NCI-H2227 treated with DMSO at 0.1 percent for 48 hours (cell line): ENCODE measurements around the gene ADAMTS9.

Experiments
- DNase-seq: peaks from one replicate; lab custom pipeline; 2025; lab: John Stamatoyannopoulos, UW

Gene ADAMTS9

DNA sequence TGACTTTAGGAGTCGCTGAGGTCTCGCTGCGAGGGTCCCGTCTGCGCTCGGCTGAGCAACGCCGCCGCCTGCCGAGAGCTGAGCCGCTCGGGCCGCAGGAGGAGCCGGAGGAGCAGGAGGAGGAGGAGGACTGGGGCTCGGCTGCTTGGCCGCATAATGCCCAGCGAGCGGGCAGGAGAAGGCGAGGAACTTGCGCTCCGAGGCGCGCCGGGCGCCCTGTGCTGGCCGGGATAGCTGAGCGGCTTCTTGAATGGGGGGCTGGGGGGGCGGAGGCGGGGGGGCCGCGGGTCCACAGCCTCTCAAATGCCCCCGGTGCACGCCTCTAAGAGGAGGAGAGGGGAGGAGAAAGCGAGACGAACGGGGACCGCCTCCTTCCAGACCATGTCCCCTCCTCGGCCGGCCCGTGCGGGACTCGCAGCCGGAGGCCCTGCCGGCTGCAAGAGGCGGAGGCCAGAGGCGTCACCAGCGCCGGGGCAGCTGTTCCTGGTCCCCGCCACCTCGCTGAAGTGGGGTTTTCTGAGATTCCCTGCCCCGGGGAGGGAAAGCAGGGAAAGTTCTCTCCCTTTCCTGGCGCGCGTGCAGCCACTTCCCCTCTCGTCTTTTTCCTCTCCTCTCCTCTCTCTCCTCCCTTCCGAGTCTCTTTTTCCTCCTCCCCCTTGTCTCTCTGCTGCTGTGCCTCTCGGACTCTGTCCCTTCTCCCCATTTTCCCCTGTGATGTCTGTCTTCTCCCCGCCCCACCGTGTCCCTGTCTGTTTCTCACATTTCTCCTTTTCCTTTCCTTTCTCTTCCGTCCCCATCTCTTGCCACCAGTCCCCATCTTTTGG lies at the start of gene ADAMTS9:
ADAMTS9 (minus strand) TSS at position 220 of the 824 bp plus-strand sequence. CDS start 343 bp downstream, outside the sequence.
- peak; percentile 19 for DNase-seq

GRCh38 chr3:64732576-64732975 lies 44.8 kb upstream of the ADAMTS9 start:
- no peak for DNase-seq

- no peak for DNase-seq
Observed at GRCh38 chr3:64730681-64731080, 42.9 kb upstream of the ADAMTS9 start.

- DNase-seq = no peak
Observed at GRCh38 chr3:64728994-64729393, 41.2 kb upstream of the ADAMTS9 start.

DNA sequence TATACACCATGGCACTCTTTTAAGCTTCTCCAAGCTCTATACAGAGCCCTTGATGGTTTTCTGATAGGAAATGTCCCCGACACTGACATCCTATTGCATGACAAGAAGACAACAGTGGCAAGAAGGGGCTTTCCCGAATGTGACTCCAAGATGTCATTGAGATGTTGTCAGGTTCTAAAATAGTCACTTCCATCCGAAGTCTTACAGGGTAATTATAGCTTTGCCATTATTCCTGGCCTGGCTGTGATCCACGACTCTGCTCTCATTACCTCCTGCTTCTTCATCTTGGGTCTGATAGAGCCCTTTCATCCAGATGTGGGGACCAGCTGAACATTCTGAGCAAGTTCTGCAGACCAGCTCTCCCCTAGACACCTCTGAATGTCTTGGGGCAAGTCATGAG lies 40.6 kb upstream of the ADAMTS9 start:
- DNase-seq = no peak

GRCh38 chr3:64726414-64727090 lies 38.8 kb upstream of the ADAMTS9 start:
- no peak for DNase-seq

- no peak for DNase-seq
Observed at GRCh38 chr3:64718976-64719375, 31.2 kb upstream of the ADAMTS9 start.

GRCh38 chr3:64717872-64718613 lies 30.2 kb upstream of the ADAMTS9 start:
- DNase-seq = no peak

DNA sequence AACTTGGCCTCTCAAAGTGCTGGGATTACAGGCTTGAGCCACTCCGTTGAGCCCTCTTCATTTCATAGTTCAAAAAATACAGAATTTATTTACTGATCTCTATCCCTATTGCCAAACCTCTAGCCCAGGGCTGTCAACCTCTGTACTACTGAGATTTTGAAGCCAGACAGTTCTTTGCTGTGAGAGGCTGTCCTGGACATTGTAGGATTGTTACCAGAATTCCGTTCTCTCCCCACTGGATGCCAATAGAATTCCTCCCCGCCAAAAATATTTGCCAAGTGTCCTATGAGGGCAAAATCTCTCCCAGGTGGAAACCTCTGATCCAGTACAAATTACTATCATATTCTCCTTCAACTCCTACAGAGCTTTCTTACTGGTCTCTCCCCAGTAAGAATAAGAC lies 29.6 kb upstream of the ADAMTS9 start:
- DNase-seq = no peak

DNA sequence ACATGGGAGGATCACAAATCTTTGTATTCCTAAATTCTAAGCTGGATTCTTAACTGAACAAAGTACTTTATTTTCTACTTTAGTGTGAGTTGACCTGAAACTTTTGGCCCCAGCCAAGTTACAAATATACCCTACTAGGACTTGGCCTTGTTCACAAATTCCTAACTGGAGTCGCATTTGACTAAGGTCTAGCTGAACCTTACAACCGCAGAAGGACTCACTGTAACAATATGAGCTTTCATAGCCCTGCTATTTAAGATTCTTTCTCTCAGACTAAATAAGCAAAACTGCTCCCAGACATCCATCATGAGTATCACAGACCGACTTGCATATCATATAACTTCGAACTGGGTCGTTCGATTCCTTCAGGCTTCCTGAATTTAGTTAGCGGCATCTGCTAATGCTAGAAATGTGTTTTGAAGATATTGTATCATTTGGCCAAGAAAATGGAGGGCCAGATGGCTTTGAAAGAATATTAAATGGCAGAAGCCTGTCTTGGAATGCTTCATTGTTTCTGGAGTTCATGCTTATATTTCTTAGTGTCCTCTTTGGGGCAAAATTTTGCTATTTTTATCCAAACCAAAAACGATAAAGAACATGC lies 28.4 kb upstream of the ADAMTS9 start:
- DNase-seq = no peak

DNA sequence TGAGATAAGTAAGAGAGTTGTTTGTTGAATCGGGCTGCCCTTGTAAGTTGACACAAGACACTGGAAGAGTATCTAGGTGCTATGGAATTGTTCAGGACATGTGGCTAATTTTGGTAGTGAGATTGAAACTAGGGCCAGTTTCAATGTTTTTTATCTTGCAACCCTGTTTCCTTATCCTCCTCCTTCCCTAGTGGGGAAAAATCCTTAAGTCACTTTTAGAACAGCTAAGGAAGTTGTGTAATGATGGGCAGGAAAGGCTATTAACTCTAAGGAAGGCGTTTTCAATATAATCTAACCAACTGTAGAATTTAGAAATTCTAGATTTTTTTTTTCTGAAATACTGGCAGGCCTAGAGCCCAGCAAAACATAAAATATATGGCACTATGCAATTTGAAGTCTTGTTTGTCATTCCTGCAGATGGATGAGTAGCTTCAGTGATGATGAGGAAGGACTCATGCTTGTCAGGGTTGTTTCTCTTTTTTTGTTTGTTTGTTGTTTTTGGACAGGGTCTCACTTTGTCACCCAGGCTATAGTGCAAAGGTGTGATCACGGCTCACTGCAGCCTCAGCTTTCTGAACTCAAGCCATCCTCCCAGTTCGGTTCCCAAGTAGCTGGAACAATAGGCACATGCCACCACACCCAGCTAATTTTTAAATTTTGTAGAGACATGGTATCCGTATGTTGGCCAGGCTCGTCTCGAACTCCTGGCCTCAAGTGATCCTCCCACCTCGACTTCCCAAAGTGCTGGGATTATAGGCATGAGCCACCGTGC lies 27.6 kb upstream of the ADAMTS9 start:
- no peak for DNase-seq

DNA sequence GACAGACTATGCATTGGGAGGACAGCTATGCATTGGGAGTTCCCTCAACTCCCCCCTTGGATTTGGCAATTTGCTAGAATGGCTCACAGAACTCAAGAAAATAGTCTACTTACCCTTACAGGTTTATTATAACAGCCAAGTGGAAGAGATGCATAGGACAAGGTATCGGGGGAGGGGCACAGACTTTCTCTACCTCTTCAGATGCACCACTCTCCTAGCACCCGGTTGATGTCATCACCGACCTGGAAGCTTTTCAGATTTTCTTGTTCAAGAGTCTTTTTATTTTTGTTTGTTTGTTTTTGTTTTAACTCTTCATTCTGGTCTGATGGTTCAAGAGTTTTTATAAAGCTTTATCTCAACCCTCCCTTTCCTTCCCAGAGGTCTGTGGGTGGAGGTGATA lies 20.7 kb upstream of the ADAMTS9 start:
- DNase-seq = no peak

GRCh38 chr3:64705946-64706345 lies 18.1 kb upstream of the ADAMTS9 start:
- no peak for DNase-seq

GRCh38 chr3:64696896-64697295 lies 9.1 kb upstream of the ADAMTS9 start:
- no peak for DNase-seq

GRCh38 chr3:64694114-64694513 lies 6.3 kb upstream of the ADAMTS9 start:
- no peak for DNase-seq

- no peak for DNase-seq
Observed at GRCh38 chr3:64693031-64693430, 5.2 kb upstream of the ADAMTS9 start.

GRCh38 chr3:64691051-64691450 lies 3.3 kb upstream of the ADAMTS9 start:
- DNase-seq = no peak

DNA sequence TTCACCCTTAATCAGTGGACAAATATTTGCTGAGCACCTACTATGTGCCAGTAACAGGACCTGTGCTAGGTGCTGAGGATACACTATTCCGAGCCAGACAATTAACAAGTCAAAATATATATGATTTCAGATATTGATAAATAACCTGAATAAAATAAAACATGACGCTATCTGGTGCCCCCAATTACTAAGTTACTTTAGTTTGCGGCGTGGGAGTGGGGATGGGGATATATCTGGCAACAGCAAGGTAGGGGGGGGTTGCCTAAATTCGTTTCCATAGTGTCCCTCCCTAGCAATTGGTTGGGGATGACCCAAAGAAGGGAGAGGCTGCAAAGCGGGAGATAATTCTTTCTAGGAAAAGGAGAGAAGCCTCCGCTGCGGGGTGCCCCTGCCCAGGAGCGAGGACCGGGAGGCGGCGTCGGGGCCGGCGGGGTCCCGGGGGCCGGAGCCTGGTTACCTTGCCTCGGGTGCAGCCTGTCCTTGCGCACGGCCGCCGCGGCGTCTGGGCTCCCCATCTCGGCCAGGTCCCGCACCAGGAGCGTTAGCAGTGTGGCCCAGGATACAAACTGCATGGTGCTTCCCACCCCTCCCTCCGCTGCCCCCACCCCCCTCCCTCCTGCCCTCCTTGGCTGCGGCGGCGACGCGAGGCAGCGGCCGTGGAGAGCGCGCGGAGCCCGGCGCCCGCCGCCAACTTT lies 567 bp downstream of the ADAMTS9 start:
- DNase-seq = no peak

DNA sequence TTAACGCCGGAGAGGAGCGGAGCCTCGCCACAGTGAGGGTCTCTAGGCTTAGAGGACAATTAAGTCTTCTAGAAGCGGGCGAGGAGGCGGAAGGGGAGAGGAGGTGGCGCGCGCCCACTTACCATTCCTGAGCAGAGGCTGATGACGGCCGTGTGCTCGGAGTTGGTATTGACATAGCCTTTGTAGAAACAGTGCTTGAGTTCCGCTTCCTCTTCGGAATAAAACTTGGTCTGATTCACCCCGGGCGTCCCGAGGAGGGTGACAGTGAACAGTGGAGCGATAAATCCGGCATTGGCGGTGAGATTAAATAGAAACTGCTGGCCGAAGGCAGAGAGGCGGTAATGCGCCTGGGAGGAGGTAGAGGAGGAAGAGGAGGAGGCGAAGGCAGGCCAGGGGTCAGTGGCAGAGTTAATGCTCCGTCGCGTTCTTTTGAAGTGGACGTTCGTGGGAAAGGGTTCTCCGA lies 1.3 kb downstream of the ADAMTS9 start:
- DNase-seq = no peak

DNA sequence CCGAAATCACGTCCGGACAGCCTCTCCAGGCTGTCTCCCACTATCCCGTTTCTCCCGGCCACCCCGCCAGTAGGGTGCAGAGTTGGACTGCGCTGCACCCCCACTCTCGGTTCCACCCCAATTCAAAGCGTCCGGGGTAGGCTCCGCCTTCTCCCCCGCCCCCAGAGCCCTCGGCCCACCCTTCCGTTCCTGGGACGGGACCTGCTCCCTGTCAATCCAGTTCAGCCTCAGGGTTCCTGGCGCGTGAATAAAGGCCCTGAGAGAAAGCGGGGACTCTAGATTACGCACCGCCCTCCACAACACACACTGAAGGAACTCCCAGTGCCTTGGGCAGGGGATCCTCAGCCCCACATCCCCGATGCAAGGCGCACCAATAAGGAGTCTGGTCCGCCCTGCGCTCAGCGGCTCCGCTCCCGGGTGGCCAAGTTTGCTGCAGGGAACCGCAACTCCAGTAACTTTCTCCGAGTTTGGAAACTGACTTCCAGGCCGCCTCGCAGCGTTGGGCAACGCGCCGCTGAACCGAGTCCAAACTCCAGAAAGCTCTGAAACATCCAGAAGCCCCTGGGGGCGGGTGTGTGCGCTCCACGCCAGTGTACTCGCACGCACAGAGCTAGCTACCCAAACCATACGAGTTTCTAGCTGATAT lies 1.9 kb downstream of the ADAMTS9 start:
- peak; percentile 36 for DNase-seq
